ENCODE data around the gene LMAN1. TPM values are rescaled to one million over a fixed set of nuclear protein-coding genes. Genes with fewer than 3 reads are reported as not detected.

Gene LMAN1
- total and polyA plus RNA-seq, 4 donors: 77.2 to 265 (median 98.6) TPM

- WGBS: 72% methylated on average over 3 of the region's 3 CpGs
Measured at GRCh38 chr18:59300676-59301285, 58.3 kb downstream of the LMAN1 start.

More at GRCh38 chr18:59300676-59301285, 58.3 kb downstream of the LMAN1 start:
- Histone ChIP-seq H3K9ac (ENCODE audit: low read depth in 1 of 2, low read length in 2 of 2) (no peak overlapping the region), H3K36me3 (ENCODE audit: control insufficient read depth in 4 of 4, insufficient read depth in 3 of 4, low read depth in 1 of 4, low read length in 3 of 4) (no peaks in the 10 kb centered on the region), H3K27me3 (ENCODE audit: control insufficient read depth in 4 of 4, insufficient read depth in 4 of 4, low read length in 3 of 4) (peaks cover 0 to 4% (median 0%) of the 10 kb centered on the region in 4 donors), H3K4me1 (ENCODE audit: control insufficient read depth in 4 of 4, insufficient read depth in 4 of 4, low read length in 3 of 4) (no peaks in the 10 kb centered on the region), H3K4me3 (ENCODE audit: low read depth in 1 of 3, low read length in 3 of 3) (no peak overlapping the region), H3K27ac (ENCODE audit: low read depth in 1 of 2, low read length in 2 of 2) (no peak overlapping the region), H3K9me3 (ENCODE audit: control insufficient read depth in 4 of 4, low read length in 3 of 4) (no peaks in the 10 kb centered on the region)
- no peak for DNase-seq (ENCODE audit: low spot score)
- no peak for TF ChIP-seq HNF4A (conservative IDR thresholded peaks at IDR 0.05)
- TF ChIP-seq YY1 (IDR thresholded peaks at IDR 0.05): no peak
- TF ChIP-seq TAF1 (conservative IDR thresholded peaks at IDR 0.05): no peak
- no peak for TF ChIP-seq EGR1 (IDR thresholded peaks at IDR 0.05; ENCODE audit: low read depth in 2 of 2)
- TF ChIP-seq FOXA2 (IDR thresholded peaks at IDR 0.05): no peak
- TF ChIP-seq, protein P1, sequence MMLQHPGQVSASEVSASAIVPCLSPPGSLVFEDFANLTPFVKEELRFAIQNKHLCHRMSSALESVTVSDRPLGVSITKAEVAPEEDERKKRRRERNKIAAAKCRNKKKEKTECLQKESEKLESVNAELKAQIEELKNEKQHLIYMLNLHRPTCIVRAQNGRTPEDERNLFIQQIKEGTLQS (IDR thresholded peaks at IDR 0.05): no peak
- no peak for TF ChIP-seq ZBTB33 (IDR thresholded peaks at IDR 0.05)
- no peak for TF ChIP-seq HNF4G (IDR thresholded peaks at IDR 0.05)
- TF ChIP-seq REST (IDR thresholded peaks at IDR 0.05): no peak
- TF ChIP-seq, protein P2, sequence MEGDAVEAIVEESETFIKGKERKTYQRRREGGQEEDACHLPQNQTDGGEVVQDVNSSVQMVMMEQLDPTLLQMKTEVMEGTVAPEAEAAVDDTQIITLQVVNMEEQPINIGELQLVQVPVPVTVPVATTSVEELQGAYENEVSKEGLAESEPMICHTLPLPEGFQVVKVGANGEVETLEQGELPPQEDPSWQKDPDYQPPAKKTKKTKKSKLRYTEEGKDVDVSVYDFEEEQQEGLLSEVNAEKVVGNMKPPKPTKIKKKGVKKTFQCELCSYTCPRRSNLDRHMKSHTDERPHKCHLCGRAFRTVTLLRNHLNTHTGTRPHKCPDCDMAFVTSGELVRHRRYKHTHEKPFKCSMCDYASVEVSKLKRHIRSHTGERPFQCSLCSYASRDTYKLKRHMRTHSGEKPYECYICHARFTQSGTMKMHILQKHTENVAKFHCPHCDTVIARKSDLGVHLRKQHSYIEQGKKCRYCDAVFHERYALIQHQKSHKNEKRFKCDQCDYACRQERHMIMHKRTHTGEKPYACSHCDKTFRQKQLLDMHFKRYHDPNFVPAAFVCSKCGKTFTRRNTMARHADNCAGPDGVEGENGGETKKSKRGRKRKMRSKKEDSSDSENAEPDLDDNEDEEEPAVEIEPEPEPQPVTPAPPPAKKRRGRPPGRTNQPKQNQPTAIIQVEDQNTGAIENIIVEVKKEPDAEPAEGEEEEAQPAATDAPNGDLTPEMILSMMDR (IDR thresholded peaks at IDR 0.05; ENCODE audit: low read depth, low read length, missing input control): no peak
- no peak for TF ChIP-seq RAD21 (IDR thresholded peaks at IDR 0.05)
- no peak for TF ChIP-seq RXRA (IDR thresholded peaks at IDR 0.05)
- no peak for TF ChIP-seq GABPA (IDR thresholded peaks at IDR 0.05 in 1 of 2, conservative IDR thresholded peaks at IDR 0.05 in 1 of 2)
- TF ChIP-seq FOXA1 (IDR thresholded peaks at IDR 0.05): no peak
- TF ChIP-seq JUND (IDR thresholded peaks at IDR 0.05): no peak
- TF ChIP-seq SP1 (IDR thresholded peaks at IDR 0.05): no peak
- no peak for TF ChIP-seq NR2F2 (IDR thresholded peaks at IDR 0.05)
- TF ChIP-seq MAX (IDR thresholded peaks at IDR 0.05): no peak
